ENCODE data around the gene VAMP3.
A peak's percentile ranks its signal among the peaks of the same experiment; 100 is the strongest.

Gene VAMP3

DNA sequence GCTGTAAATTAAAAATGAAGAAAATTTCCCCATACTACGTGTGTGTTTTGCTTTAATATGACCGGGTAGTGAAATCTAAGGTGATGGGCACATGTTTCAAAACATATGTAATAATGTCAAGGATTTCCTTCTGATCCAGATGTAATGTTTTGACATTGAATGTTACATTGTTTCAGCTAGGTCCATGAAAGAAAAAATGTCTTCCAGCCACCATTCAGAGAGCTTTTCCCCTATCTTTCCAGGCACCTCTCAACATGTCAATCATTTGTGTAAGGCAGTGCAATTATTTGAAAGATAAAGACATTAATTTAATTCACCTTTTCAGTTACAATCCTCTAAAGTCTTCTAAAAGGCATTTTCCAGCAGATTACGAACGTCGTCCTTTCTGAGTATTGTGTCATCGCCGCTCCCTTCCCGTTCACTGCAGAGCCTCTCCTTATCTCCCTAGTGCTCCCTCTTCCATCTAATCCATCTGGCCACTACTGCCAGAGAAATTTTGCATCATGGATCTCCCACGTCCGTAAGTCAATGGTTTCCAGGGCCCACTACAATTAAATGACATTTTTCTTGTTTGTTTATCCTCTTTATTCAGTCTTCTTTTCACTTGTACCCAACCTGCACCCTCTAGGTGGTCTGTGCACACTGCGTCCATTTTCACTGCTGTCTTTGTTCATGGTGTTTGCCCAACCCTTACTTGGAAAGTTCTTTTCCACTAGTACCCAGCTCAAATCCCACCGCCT, 1.3 kb upstream of the VAMP3 start:
- Mint-ChIP-seq H3K27me3 (ENCODE audit: low read depth, poor library complexity) (no peaks in the 10 kb centered on the region), H3K9me3 (no peaks in the 10 kb centered on the region), H3K4me3 (peak overlapping the region; percentile 53), H3K36me3 (ENCODE audit: low read depth) (peaks cover 27% of the 10 kb centered on the region), H3K27ac (no peak overlapping the region), H3K4me1 (peaks cover 27% of the 10 kb centered on the region)
- TF ChIP-seq, protein P1, sequence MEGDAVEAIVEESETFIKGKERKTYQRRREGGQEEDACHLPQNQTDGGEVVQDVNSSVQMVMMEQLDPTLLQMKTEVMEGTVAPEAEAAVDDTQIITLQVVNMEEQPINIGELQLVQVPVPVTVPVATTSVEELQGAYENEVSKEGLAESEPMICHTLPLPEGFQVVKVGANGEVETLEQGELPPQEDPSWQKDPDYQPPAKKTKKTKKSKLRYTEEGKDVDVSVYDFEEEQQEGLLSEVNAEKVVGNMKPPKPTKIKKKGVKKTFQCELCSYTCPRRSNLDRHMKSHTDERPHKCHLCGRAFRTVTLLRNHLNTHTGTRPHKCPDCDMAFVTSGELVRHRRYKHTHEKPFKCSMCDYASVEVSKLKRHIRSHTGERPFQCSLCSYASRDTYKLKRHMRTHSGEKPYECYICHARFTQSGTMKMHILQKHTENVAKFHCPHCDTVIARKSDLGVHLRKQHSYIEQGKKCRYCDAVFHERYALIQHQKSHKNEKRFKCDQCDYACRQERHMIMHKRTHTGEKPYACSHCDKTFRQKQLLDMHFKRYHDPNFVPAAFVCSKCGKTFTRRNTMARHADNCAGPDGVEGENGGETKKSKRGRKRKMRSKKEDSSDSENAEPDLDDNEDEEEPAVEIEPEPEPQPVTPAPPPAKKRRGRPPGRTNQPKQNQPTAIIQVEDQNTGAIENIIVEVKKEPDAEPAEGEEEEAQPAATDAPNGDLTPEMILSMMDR (IDR thresholded peaks at IDR 0.05): no peak
- DNase-seq: no peak

DNA sequence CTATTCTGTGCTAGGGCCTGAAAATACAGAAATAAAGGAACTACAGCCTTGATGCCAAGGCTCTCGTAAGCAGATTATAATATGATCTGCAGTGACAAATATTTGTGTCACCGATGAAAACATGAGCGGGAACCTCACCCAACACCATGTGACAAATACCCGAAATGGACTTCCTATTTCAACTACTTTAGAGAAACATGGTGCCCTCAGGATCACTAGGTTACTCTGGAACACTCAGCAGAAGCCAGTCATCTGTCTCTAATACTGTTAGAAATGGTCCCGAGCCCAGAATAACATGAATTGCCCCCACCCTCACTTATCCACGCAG, 463 bp upstream of the VAMP3 start:
- peak overlapping the region; percentile 87 for H3K4me3 Mint-ChIP-seq
- H3K9me3 Mint-ChIP-seq: peaks cover 2% of the 10 kb centered on the region
- no peaks in the 10 kb centered on the region for H3K27me3 Mint-ChIP-seq (ENCODE audit: low read depth, poor library complexity)
- TF ChIP-seq, protein P1 (IDR thresholded peaks at IDR 0.05): no peak
- DNase-seq: no peak
- peaks cover 27% of the 10 kb centered on the region for H3K4me1 Mint-ChIP-seq
- H3K27ac Mint-ChIP-seq: no peak overlapping the region
- H3K36me3 Mint-ChIP-seq (ENCODE audit: low read depth): peaks cover 35% of the 10 kb centered on the region

DNA sequence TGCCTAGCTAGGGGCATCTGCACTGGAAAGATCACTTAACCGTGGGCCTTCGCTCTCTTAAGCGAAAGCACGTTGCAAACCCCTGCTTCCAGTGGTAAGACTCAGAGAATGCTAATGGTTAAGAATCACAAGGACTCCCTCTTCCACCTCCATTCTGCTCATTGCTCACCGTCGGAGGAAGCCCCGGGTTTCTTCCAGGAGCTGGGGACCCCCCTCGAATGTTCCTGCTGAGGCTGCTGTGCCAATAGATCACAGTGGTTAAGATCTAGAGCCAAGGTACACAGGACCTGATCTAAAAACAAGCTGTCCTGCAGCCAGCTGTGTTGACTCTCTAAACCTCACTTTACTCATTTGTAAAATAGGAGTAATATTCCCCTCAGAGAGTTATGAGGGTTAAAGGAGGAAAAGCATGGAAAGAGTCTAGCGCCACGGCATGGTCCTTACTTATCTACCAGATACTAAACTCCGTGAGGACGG, 765 bp downstream of the VAMP3 start:
- no peak for DNase-seq
- Mint-ChIP-seq H3K36me3 (ENCODE audit: low read depth) (peaks cover 47% of the 10 kb centered on the region), H3K27me3 (ENCODE audit: low read depth, poor library complexity) (no peaks in the 10 kb centered on the region), H3K4me1 (peaks cover 27% of the 10 kb centered on the region), H3K9me3 (peaks cover 5% of the 10 kb centered on the region), H3K27ac (peak overlapping the region; percentile 96), H3K4me3 (peak overlapping the region; percentile 92)
- TF ChIP-seq, protein P1 (IDR thresholded peaks at IDR 0.05): no peak

DNA sequence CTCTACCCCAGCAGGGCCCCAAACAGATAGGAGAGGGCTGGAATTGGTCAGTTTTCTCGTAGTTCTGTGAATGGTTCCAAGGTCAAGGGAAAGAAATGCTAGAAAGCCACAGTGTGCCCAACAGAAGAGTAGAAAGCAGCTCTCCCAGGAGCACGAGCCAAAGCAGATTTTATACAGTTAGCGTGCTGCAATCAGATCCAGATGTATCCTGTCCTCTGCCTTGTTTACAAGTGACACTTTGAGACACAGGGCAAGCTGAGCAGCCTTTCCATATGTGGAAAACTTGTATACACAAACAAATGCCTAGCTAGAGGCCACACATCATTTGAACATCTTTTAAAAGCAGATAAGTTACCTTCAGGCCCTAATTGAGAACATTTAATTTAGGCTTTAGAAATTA, 6.5 kb downstream of the VAMP3 start:
- TF ChIP-seq, protein P1 (IDR thresholded peaks at IDR 0.05): no peak
- Mint-ChIP-seq H3K27me3 (ENCODE audit: low read depth, poor library complexity) (no peaks in the 10 kb centered on the region), H3K27ac (no peak overlapping the region), H3K4me3 (no peak overlapping the region), H3K36me3 (ENCODE audit: low read depth) (peaks cover 75% of the 10 kb centered on the region), H3K4me1 (peaks cover 12% of the 10 kb centered on the region), H3K9me3 (peaks cover 5% of the 10 kb centered on the region)
- DNase-seq: no peak

DNA sequence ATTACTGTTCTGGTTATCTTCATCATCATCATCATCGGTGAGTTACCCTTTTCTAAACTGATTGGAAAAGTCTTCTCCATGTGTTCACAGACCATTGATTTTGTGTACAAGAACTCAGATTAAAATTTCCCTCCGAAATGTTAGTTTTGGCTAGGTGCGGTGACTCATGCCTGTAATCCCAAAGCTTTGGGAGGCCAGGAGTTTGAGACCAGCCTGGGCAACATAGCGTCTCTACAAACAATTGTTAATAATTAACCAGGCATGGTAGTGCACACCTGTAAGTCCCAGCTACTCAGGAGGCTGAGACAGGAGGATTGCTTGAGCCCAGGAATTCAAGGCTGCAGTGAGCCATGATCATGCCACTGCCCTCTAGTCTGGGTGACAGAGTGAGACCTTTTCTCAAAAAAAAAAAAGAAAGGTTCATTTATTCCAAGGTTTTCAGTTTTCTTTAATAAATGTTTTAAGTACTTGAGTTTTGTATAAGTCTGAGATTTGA, 7.1 kb downstream of the VAMP3 start:
- Mint-ChIP-seq H3K4me1 (peaks cover 6% of the 10 kb centered on the region), H3K27ac (no peak overlapping the region), H3K9me3 (peaks cover 5% of the 10 kb centered on the region), H3K4me3 (no peak overlapping the region), H3K27me3 (ENCODE audit: low read depth, poor library complexity) (no peaks in the 10 kb centered on the region), H3K36me3 (ENCODE audit: low read depth) (peaks cover 74% of the 10 kb centered on the region)
- no peak for DNase-seq
- TF ChIP-seq, protein P1 (IDR thresholded peaks at IDR 0.05): no peak

DNA sequence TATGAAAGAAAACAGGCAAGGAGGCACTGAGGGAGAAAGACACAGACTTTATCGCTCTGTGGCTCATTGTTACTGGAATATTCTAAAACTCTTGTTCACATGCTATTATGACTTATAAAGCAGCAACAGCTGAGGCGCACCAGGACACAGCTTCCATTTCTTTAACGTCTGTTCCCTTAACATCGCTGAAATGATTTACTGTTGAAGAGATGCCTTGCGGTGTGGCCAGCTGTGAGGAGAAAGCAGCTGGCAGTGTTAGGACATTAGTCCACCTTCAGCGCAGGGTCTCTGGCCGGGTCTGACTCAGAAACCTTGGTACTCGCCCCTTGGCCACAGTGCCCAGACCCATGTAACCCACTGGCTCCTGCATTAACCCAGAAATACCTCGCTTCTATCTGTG, 9.9 kb downstream of the VAMP3 start:
- peaks cover 59% of the 10 kb centered on the region for H3K36me3 Mint-ChIP-seq (ENCODE audit: low read depth)
- H3K4me3 Mint-ChIP-seq: no peak overlapping the region
- DNase-seq: no peak
- H3K27ac Mint-ChIP-seq: no peak overlapping the region
- no peaks in the 10 kb centered on the region for H3K4me1 Mint-ChIP-seq
- H3K9me3 Mint-ChIP-seq: peaks cover 12% of the 10 kb centered on the region
- TF ChIP-seq, protein P1 (IDR thresholded peaks at IDR 0.05): no peak
- no peaks in the 10 kb centered on the region for H3K27me3 Mint-ChIP-seq (ENCODE audit: low read depth, poor library complexity)

All from nephron progenitor cell (in vitro differentiated cells).